Germinal center (tissue), 1 donor: ENCODE results near the gene PROK1.

Experiments used
- DNase-seq: peaks from one replicate; pipeline ENCODE4 v3.0.0; 2012; ENCODE audit warnings: mixed read lengths, low spot score

PROK1 gene

DNA sequence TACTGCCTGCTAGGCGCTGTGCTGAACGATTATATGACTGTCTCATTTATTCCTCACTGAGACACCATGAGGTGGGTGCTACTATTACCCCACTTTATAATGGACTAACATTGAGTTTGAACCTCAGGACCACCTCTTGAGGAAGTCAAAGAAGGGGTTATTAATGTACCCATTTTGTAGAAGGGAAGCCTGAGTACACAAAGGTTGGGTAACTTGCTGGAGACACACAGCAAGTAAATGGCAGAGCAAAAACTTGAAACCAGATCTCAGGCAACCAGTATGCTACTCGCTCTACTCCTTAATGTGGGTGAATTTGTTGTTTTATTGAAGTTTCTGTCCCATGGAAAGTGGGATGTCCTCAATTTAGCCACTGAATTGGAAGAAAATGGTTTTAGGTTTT, 37.9 kb downstream of the PROK1 start:
- DNase-seq, result no peak

DNA sequence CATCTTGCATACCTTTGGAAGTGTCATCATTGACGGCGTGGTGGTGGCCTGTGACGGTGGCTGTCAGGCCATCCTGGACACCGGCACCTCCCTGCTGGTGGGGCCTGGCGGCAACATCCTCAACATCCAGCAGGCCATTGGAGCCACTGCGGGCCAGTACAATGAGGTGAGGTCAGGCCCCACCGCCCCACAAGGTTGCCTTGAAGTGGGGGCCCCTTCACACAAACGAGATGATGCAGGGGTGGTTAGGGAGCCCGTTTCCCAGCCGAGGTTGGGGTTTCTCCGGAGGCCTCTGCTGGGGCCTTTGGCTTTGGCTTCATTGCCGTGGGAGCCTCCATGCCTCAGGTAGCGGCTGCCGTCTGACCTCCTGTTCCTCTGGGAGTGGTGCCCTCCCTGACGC, 38.5 kb downstream of the PROK1 start:
- no peak for DNase-seq

- no peak for DNase-seq
Measured at GRCh38 chr1:110489973-110490542, 39.1 kb downstream of the PROK1 start.

DNA sequence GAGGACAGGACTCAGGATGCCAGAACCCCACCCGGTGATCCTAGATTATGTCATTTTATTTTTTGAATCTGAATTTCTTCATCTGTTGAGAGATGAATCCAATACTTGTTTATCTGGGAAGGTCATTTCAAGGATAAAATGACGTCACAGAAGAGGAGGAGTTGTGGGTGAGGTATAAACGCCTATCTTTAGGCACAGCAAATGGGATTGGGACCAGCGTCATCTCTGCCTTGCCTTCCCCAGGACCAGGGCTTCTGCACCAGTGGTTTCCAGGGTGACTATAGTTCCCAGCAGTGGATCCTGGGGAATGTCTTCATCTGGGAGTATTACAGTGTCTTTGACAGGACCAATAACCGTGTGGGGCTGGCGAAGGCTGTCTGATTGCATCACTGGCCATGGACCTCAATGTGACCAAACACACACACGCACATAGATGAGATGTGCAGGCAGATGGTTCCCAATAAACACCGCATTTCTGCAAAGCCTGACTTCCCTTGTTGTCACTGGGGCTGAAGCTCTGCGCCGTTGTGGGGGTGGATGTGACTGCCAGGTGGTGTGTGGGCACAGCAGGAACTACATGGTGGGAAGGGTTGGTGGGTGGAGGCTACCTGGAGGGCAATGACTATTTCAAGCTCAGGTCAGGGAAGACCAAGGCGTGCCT, 40.0 kb downstream of the PROK1 start:
- no peak for DNase-seq

GRCh38 chr1:110492573-110492972, 41.6 kb downstream of the PROK1 start:
- no peak for DNase-seq

DNA sequence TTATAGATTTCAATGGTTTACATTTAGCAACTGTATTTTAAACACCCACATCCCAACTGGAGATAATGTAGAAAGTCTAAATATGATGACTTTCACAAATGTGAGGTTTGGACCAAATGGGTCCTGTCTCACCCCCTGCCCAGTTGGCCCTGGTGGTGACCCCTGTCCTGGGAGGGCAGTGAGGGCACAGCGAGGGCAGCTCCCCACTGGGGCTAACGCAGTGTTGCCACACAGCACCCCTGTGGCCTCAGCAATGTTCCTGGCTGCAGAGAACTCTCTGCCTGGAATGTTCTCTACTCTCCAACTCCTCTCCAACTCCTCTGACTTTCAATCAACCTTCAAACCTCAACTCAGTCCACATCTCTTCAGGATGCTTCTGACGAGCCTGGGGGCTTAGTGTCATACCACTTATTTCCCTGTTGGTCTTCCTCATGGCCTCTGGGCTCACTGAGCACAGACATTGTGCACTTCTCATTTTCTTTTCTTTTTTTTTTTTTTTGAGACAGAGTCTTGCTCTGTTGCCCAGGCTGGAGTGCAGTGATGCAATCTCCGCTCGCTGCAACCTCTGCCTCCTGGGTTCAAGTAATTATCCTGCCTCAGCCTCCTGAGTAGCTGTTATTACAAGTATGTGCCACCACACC, 42.2 kb downstream of the PROK1 start:
- DNase-seq, result no peak

- no peak for DNase-seq
Measured at GRCh38 chr1:110494036-110494435, 43.1 kb downstream of the PROK1 start.

GRCh38 chr1:110494522-110495406, 43.8 kb downstream of the PROK1 start:
- DNase-seq, result no peak

DNA sequence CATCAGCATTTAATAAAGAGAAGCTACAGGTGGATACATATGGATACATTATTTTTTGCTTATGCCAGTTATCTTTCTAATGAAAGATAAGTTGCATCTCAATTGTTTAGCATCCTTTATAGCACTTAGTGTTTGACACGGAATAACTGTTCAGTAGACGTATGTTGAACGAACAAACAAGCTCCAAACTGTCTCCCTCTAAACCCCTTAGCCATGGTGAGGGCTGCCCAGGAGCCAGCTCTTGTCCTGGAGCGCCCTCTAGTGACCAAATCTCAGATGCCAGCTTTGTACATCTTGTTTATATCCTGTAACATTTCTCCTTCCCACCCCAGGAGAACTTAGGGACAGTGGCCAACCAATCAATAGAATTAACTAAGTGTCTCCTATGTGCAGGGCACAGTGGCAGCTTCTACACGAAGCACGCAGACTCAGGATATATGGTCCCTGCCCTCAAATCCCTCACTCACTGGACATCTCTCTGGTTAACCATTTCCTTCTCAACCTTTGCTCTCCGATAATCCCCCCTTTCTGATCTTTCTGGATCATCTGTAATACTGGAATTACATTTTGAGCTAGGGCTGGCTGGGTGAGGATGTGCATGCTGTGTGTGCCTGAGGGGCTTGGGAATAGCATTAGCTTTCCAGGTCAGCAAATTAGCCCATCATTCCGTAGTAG, 45.1 kb downstream of the PROK1 start:
- DNase-seq, result peak; percentile 78

DNA sequence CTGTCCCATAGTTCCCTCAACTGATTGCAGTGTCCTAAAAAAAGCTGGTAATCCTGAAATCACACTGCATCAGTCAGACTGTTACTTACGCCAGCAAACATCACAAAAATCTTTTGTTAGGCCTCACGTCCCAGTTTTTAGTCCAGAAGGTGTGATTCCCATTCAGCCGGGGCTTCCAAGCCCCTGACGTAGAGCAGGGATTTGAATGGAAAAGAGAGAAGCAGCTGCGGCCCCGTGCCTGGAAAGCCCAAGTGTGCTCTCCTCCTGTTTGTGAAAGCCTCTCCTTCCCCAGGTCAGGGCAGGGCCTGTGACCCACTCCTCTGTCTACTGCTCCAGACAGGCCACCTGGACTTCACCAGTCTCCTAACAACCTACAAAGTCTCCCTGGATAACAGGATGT, 47.3 kb downstream of the PROK1 start:
- no peak for DNase-seq

- no peak for DNase-seq
Measured at GRCh38 chr1:110501488-110502132, 50.7 kb downstream of the PROK1 start.

DNA sequence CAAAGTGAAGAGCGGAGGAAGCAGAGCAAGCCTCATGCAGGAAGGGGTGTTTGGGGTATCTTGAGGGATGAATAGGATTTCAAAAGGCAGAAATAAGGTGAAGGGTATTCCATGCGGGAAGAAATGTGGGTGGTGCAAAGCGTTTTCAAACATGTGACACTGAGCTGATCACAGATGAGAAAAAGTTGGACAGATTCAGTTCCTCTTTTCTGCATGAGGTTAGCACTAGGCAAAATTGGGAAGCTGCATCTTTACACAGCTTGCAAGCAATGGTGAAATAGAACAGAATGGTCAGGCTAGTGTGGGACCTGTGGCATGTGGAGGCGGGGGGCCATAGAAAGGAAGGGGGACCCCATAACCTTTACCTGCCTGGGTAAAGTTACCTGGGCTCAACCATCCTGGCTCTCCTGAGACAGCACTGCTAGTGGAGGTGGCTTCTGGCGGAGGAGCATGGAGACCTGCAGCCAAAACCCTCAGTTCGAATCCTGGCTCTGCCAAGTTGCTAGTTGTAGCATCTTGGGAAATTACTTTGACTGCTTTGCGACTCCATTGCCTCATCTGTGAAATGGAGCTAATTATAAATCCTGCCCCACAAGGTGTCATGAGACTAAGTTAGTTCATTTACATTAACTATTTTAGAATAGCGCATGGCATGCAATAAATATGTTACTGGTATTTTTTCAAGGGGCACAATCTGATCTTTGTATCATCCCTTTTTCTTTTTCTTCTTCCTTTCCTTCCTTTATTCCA, 51.6 kb downstream of the PROK1 start:
- peak; percentile 19 for DNase-seq

- no peak for DNase-seq
Measured at GRCh38 chr1:110503471-110503870, 52.5 kb downstream of the PROK1 start.

- DNase-seq, result no peak
Measured at GRCh38 chr1:110504226-110504625, 53.3 kb downstream of the PROK1 start.

GRCh38 chr1:110505596-110505995, 54.6 kb downstream of the PROK1 start:
- no peak for DNase-seq

DNA sequence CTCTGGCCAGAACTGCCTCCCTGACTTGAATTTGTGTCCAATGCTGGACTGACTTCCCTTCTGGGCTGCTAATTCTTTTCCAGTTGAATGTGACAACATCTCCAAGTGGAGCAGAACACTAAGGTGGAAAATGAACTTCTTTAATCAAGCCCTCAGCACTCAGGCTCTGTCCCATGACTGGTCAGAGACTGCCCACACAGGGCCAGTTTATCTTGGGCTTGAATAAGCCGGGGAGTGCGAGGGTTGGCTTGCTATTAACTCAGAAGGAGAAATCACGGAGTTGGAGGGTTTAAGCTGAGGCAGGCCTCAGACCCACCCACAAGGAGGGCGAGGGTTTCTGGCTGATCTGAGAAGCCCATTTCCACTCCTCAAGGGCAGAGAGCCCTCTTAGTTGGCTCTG, 55.6 kb downstream of the PROK1 start:
- DNase-seq, result no peak
